WTC11 (cell line): ENCODE results near the gene IFNL4. TPM values are rescaled to one million over a fixed set of nuclear protein-coding genes. Genes with fewer than 3 reads are reported as not detected.

Experiments used
- ATAC-seq: fragments of 200-7000 bp; cut with Tn5 transposase; 2 replicates; pipeline ENCODE4 v1.10.0; 2021; ENCODE audit warnings: mild to moderate bottlenecking, moderate library complexity
- CTCF ChIA-PET: fragments of 300-600 bp; sonication (Branson Sonifier 250); formaldehyde crosslinking; loops from one replicate; lab custom pipeline; 2021; ENCODE audit warnings: antibody characterized with exemption; lab: Charles Lee
- POLR2A ChIA-PET: fragments of 350-600 bp; sonication (Branson Sonifier 250); formaldehyde crosslinking; loops from one replicate; lab custom pipeline; 2021; ENCODE audit warnings: antibody characterized with exemption; lab: Charles Lee
- DNase-seq: peaks from one replicate; pipeline ENCODE4 v3.0.0; 2021; ENCODE audit warnings: low spot score
- H3K27ac Mint-ChIP-seq: 2 replicates; pipeline ENCODE4 v1.8.0; 2021; ENCODE audit warnings: mixed read lengths
- H3K27me3 Mint-ChIP-seq: 2 replicates; pipeline ENCODE4 v1.8.0; 2021; ENCODE audit warnings: low read depth, mild to moderate bottlenecking, moderate library complexity, mixed read lengths
- H3K36me3 Mint-ChIP-seq: 2 replicates; pipeline ENCODE4 v1.8.0; 2021; ENCODE audit warnings: mixed read lengths
- H3K4me1 Mint-ChIP-seq: 2 replicates; pipeline ENCODE4 v1.8.0; 2022; ENCODE audit warnings: mixed read lengths
- H3K4me3 Mint-ChIP-seq: 2 replicates; pipeline ENCODE4 v1.8.0; 2021; ENCODE audit warnings: mild to moderate bottlenecking, moderate library complexity, mixed read lengths
- H3K9me3 Mint-ChIP-seq: 2 replicates; pipeline ENCODE4 v1.8.0; 2021; ENCODE audit warnings: mixed read lengths
- MXD4 ChIP-seq: fragments of 250-450 bp; sonication (Bioruptor Pico); IDR thresholded peaks from 2 replicates; pipeline ENCODE4 v1.8.0; 2021; ENCODE audit warnings: mild to moderate bottlenecking, moderate library complexity, borderline replicate concordance
- NFATC4 ChIP-seq: fragments of 250-450 bp; sonication (Bioruptor Pico); IDR thresholded peaks from 2 replicates; pipeline ENCODE4 v1.9.0; 2021; ENCODE audit warnings: mild to moderate bottlenecking
- PREB ChIP-seq: sonication (generic); formaldehyde crosslinking; IDR thresholded peaks from 2 replicates; pipeline ENCODE4 v1.8.1; 2022; ENCODE audit warnings: mild to moderate bottlenecking, missing genetic modification reagents, moderate library complexity, borderline replicate concordance
- STAT6 ChIP-seq: sonication (generic); formaldehyde crosslinking; conservative IDR thresholded peaks from 2 replicates; pipeline ENCODE4 v1.8.1; 2023; ENCODE audit warnings: mild to moderate bottlenecking, low read depth, missing genetic modification reagents, moderate library complexity
- TEAD1 ChIP-seq: sonication (generic); formaldehyde crosslinking; IDR thresholded peaks from 2 replicates; pipeline ENCODE4 v1.8.0; 2022; ENCODE audit warnings: mild to moderate bottlenecking, missing genetic modification reagents
- USF2 ChIP-seq: sonication (generic); formaldehyde crosslinking; IDR thresholded peaks from 2 replicates; pipeline ENCODE4 v1.8.1; 2023; ENCODE audit warnings: mild to moderate bottlenecking, missing genetic modification reagents, moderate library complexity
- ZMAT4 ChIP-seq: fragments of 250-450 bp; sonication (Bioruptor Pico); IDR thresholded peaks from 2 replicates; pipeline ENCODE4 v1.9.0; 2021; ENCODE audit warnings: mild to moderate bottlenecking
- ZNF121 ChIP-seq: sonication (generic); formaldehyde crosslinking; IDR thresholded peaks from 2 replicates; pipeline ENCODE4 v1.8.0; 2023; ENCODE audit warnings: missing genetic modification reagents
- ZNF423 ChIP-seq: fragments of 250-450 bp; sonication (Bioruptor Pico); IDR thresholded peaks from 2 replicates; pipeline ENCODE4 v2.1.2; 2022; ENCODE audit warnings: mild to moderate bottlenecking, moderate library complexity
- total RNA-seq: library from RNA; stranded (reverse); gene quantifications from 3 replicates; pipeline ENCODE4 v1.2.3, GENCODE V29; 2021

Gene IFNL4
- total RNA-seq, 1 experiment from 2014 or later: not detected

- TF ChIP-seq ZMAT4 (CRISPR knock-in tag) (no peak), PREB (CRISPR knock-in tag) (no peak)
These were observed 36.8 kb downstream of the IFNL4 start (continued) for GRCh38 chr19:39211731-39212374.

- H3K27me3 Mint-ChIP-seq: peaks cover 14% of the 10 kb centered on the region
- POLR2A ChIA-PET: no interaction called here
- H3K27ac Mint-ChIP-seq: no peak overlapping the region
- H3K36me3 Mint-ChIP-seq: no peaks in the 10 kb centered on the region
- H3K9me3 Mint-ChIP-seq: no peaks in the 10 kb centered on the region
- DNase-seq: no peak
- TF ChIP-seq USF2 (CRISPR knock-in tag) (no peak), TEAD1 (CRISPR knock-in tag) (no peak), NFATC4 (CRISPR knock-in tag) (no peak), ZMAT4 (CRISPR knock-in tag) (no peak), ZNF121 (no peak)
- TF ChIP-seq, all 79 proteins: peak for 0
- Mint-ChIP-seq H3K4me3 (no peak overlapping the region), H3K4me1 (no peaks in the 10 kb centered on the region)
- CTCF ChIA-PET: no interaction called here
- no peak for ATAC-seq
These were observed 39.5 kb downstream of the IFNL4 start for GRCh38 chr19:39209196-39209595.

- ChIA-PET CTCF (no interaction called here), POLR2A (no interaction called here)
- no peaks in the 10 kb centered on the region for H3K9me3 Mint-ChIP-seq
- TF ChIP-seq STAT6 (CRISPR knock-in tag): no peak
- ATAC-seq: no peak
- H3K4me3 Mint-ChIP-seq: no peak overlapping the region
- no peaks in the 10 kb centered on the region for H3K36me3 Mint-ChIP-seq
- no peak overlapping the region for H3K27ac Mint-ChIP-seq
- H3K4me1 Mint-ChIP-seq: no peaks in the 10 kb centered on the region
- DNase-seq: no peak
- peaks cover 24% of the 10 kb centered on the region for H3K27me3 Mint-ChIP-seq
These were observed 40.4 kb downstream of the IFNL4 start for GRCh38 chr19:39208175-39208795.

- DNase-seq: no peak
- TF ChIP-seq MXD4 (CRISPR knock-in tag): no peak
- TF ChIP-seq ZNF423 (CRISPR knock-in tag): no peak
- no peak for TF ChIP-seq TEAD1 (CRISPR knock-in tag)
These were observed 41.3 kb downstream of the IFNL4 start for GRCh38 chr19:39207293-39207836.

More at GRCh38 chr19:39207293-39207836, 41.3 kb downstream of the IFNL4 start:
- Mint-ChIP-seq H3K27me3 (peaks cover 31% of the 10 kb centered on the region), H3K4me3 (no peak overlapping the region), H3K9me3 (no peaks in the 10 kb centered on the region), H3K27ac (no peak overlapping the region), H3K4me1 (no peaks in the 10 kb centered on the region; the same call in 1 of the 2 replicates), H3K36me3 (no peaks in the 10 kb centered on the region)
- ATAC-seq: no peak
- ChIA-PET CTCF (interaction anchor here (0.6 kb wide), 1 partner anchor 1427 kb away, joined by 3 read pairs; no protein-coding TSS in a partner anchor), POLR2A (no interaction called here)
